Breast epithelium (tissue), 3 donors: ENCODE measurements around the gene RNF223.

ENCODE experiments used
- CTCF ChIP-seq, 3 donors: fragments of 450-650 bp; IDR thresholded peaks; one replicate each; pipeline ENCODE4 v1.5.1; 2016 to 2017; ENCODE audit warnings: antibody characterized with exemption in 3 of 3, mild to moderate bottlenecking in 3 of 3, moderate library complexity in 3 of 3
- POLR2A ChIP-seq: fragments of 450-650 bp; IDR thresholded peaks from one replicate; pipeline ENCODE4 v1.6.1; 2016; ENCODE audit warnings: antibody characterized with exemption, mild to moderate bottlenecking, moderate library complexity
- POLR2AphosphoS5 ChIP-seq, 3 donors: sonication (generic); formaldehyde crosslinking; IDR thresholded peaks; one replicate each; pipeline ENCODE4 v1.6.1; 2017; ENCODE audit warnings: antibody characterized with exemption in 3 of 3

- TF ChIP-seq POLR2AphosphoS5 (IDR thresholded peaks at IDR 0.05) (no peak), POLR2A (no peak), CTCF (IDR thresholded peaks at IDR 0.05) (no peak)
Measured at GRCh38 chr1:1082776-1083415, 8.8 kb upstream of the RNF223 start.
